ENCODE results near the gene RBM33. TPM values are rescaled to one million over a fixed set of nuclear protein-coding genes. Genes with fewer than 3 reads are reported as not detected.
A peak's percentile ranks its signal among the peaks of the same experiment; 100 is the strongest.

Gene RBM33
- total RNA-seq, 1 donor from 2014 or later = 75.2 TPM

GRCh38 chr7:155787171-155787851 lies 142.8 kb downstream of the RBM33 start:
- H3K4me1 Mint-ChIP-seq (ENCODE audit: low read depth) = no peaks in the 10 kb centered on the region
- peaks cover 8% of the 10 kb centered on the region for H3K36me3 Mint-ChIP-seq (ENCODE audit: low read depth)
- H3K27ac Mint-ChIP-seq = no peak overlapping the region
- intact Hi-C loops (cut with micrococcal nuclease) = no loop called here
- no peaks in the 10 kb centered on the region for H3K9me3 Mint-ChIP-seq
- DNase-seq (ENCODE audit: low spot score) = no peak
- H3K27me3 Mint-ChIP-seq (ENCODE audit: insufficient read depth) = peaks cover 26% of the 10 kb centered on the region
- H3K4me3 Mint-ChIP-seq = peak overlapping the region; percentile 22

GRCh38 chr7:155788616-155789000 lies 144.1 kb downstream of the RBM33 start:
- Mint-ChIP-seq H3K27me3 (ENCODE audit: insufficient read depth) (peaks cover 26% of the 10 kb centered on the region), H3K4me3 (no peak overlapping the region), H3K36me3 (ENCODE audit: low read depth) (peaks cover 5% of the 10 kb centered on the region), H3K4me1 (ENCODE audit: low read depth) (no peaks in the 10 kb centered on the region), H3K9me3 (no peaks in the 10 kb centered on the region), H3K27ac (no peak overlapping the region)
- no peak for DNase-seq (ENCODE audit: low spot score)
- intact Hi-C loops (cut with micrococcal nuclease) = no loop called here

GRCh38 chr7:155789001-155789725 lies 144.7 kb downstream of the RBM33 start:
- DNase-seq (ENCODE audit: low spot score) = no peak
- H3K4me1 Mint-ChIP-seq (ENCODE audit: low read depth) = no peaks in the 10 kb centered on the region
- no peak overlapping the region for H3K4me3 Mint-ChIP-seq
- no peak overlapping the region for H3K27ac Mint-ChIP-seq
- peaks cover 26% of the 10 kb centered on the region for H3K27me3 Mint-ChIP-seq (ENCODE audit: insufficient read depth)
- intact Hi-C loops (cut with micrococcal nuclease) = no loop called here
- H3K9me3 Mint-ChIP-seq = no peaks in the 10 kb centered on the region
- peaks cover 5% of the 10 kb centered on the region for H3K36me3 Mint-ChIP-seq (ENCODE audit: low read depth)

GRCh38 chr7:155790666-155791065 lies 146.2 kb downstream of the RBM33 start:
- H3K4me1 Mint-ChIP-seq (ENCODE audit: low read depth) = no peaks in the 10 kb centered on the region
- H3K36me3 Mint-ChIP-seq (ENCODE audit: low read depth) = peaks cover 2% of the 10 kb centered on the region
- intact Hi-C loops (cut with micrococcal nuclease) = no loop called here
- H3K27me3 Mint-ChIP-seq (ENCODE audit: insufficient read depth) = peaks cover 24% of the 10 kb centered on the region
- DNase-seq (ENCODE audit: low spot score) = no peak
- H3K27ac Mint-ChIP-seq = no peak overlapping the region
- H3K4me3 Mint-ChIP-seq = no peak overlapping the region
- no peaks in the 10 kb centered on the region for H3K9me3 Mint-ChIP-seq

GRCh38 chr7:155791214-155791737 lies 146.8 kb downstream of the RBM33 start:
- no peak overlapping the region for H3K27ac Mint-ChIP-seq
- no peak for DNase-seq (ENCODE audit: low spot score)
- no peaks in the 10 kb centered on the region for H3K4me1 Mint-ChIP-seq (ENCODE audit: low read depth)
- no peaks in the 10 kb centered on the region for H3K36me3 Mint-ChIP-seq (ENCODE audit: low read depth)
- H3K27me3 Mint-ChIP-seq (ENCODE audit: insufficient read depth) = peaks cover 21% of the 10 kb centered on the region
- H3K4me3 Mint-ChIP-seq = no peak overlapping the region
- no peaks in the 10 kb centered on the region for H3K9me3 Mint-ChIP-seq
- intact Hi-C loops (cut with micrococcal nuclease) = no loop called here

- Mint-ChIP-seq H3K9me3 (no peaks in the 10 kb centered on the region), H3K4me3 (no peak overlapping the region), H3K27me3 (ENCODE audit: insufficient read depth) (peaks cover 15% of the 10 kb centered on the region), H3K36me3 (ENCODE audit: low read depth) (no peaks in the 10 kb centered on the region), H3K4me1 (ENCODE audit: low read depth) (no peaks in the 10 kb centered on the region), H3K27ac (no peak overlapping the region)
- intact Hi-C loops (cut with micrococcal nuclease) = no loop called here
- DNase-seq (ENCODE audit: low spot score) = no peak
These were observed 147.4 kb downstream of the RBM33 start for GRCh38 chr7:155791836-155792235.

GRCh38 chr7:155792315-155792960 lies 148.0 kb downstream of the RBM33 start:
- Mint-ChIP-seq H3K9me3 (no peaks in the 10 kb centered on the region), H3K4me1 (ENCODE audit: low read depth) (no peaks in the 10 kb centered on the region), H3K4me3 (no peak overlapping the region), H3K27me3 (ENCODE audit: insufficient read depth) (peaks cover 14% of the 10 kb centered on the region), H3K36me3 (ENCODE audit: low read depth) (no peaks in the 10 kb centered on the region), H3K27ac (no peak overlapping the region)
- intact Hi-C loops (cut with micrococcal nuclease) = no loop called here
- no peak for DNase-seq (ENCODE audit: low spot score)

GRCh38 chr7:155792999-155793560 lies 148.6 kb downstream of the RBM33 start:
- Mint-ChIP-seq H3K9me3 (no peaks in the 10 kb centered on the region), H3K4me3 (no peak overlapping the region), H3K27me3 (ENCODE audit: insufficient read depth) (peaks cover 8% of the 10 kb centered on the region), H3K36me3 (ENCODE audit: low read depth) (no peaks in the 10 kb centered on the region), H3K4me1 (ENCODE audit: low read depth) (no peaks in the 10 kb centered on the region), H3K27ac (no peak overlapping the region)
- intact Hi-C loops (cut with micrococcal nuclease) = no loop called here
- DNase-seq (ENCODE audit: low spot score) = no peak

GRCh38 chr7:155793720-155794119 lies 149.3 kb downstream of the RBM33 start:
- H3K36me3 Mint-ChIP-seq (ENCODE audit: low read depth) = no peaks in the 10 kb centered on the region
- no peak overlapping the region for H3K4me3 Mint-ChIP-seq
- peaks cover 6% of the 10 kb centered on the region for H3K4me1 Mint-ChIP-seq (ENCODE audit: low read depth)
- H3K9me3 Mint-ChIP-seq = no peaks in the 10 kb centered on the region
- intact Hi-C loops (cut with micrococcal nuclease) = no loop called here
- no peak overlapping the region for H3K27ac Mint-ChIP-seq
- peaks cover 14% of the 10 kb centered on the region for H3K27me3 Mint-ChIP-seq (ENCODE audit: insufficient read depth)
- no peak for DNase-seq (ENCODE audit: low spot score)

- Mint-ChIP-seq H3K27me3 (ENCODE audit: insufficient read depth) (peaks cover 17% of the 10 kb centered on the region), H3K27ac (no peak overlapping the region), H3K4me1 (ENCODE audit: low read depth) (peaks cover 9% of the 10 kb centered on the region), H3K36me3 (ENCODE audit: low read depth) (no peaks in the 10 kb centered on the region), H3K4me3 (no peak overlapping the region), H3K9me3 (no peaks in the 10 kb centered on the region)
- no peak for DNase-seq (ENCODE audit: low spot score)
- intact Hi-C loops (cut with micrococcal nuclease) = no loop called here
These were observed 149.7 kb downstream of the RBM33 start for GRCh38 chr7:155794196-155794595.

GRCh38 chr7:155795401-155795800 lies 150.9 kb downstream of the RBM33 start:
- intact Hi-C loops (cut with micrococcal nuclease) = loop anchor here (5.0 kb wide), 1 partner anchor 1032 kb away; no protein-coding TSS in a partner anchor
- H3K4me3 Mint-ChIP-seq = no peak overlapping the region
- no peaks in the 10 kb centered on the region for H3K36me3 Mint-ChIP-seq (ENCODE audit: low read depth)
- no peak for DNase-seq (ENCODE audit: low spot score)
- no peaks in the 10 kb centered on the region for H3K9me3 Mint-ChIP-seq
- H3K4me1 Mint-ChIP-seq (ENCODE audit: low read depth) = peaks cover 9% of the 10 kb centered on the region
- H3K27me3 Mint-ChIP-seq (ENCODE audit: insufficient read depth) = peaks cover 27% of the 10 kb centered on the region
- no peak overlapping the region for H3K27ac Mint-ChIP-seq

- no peaks in the 10 kb centered on the region for H3K36me3 Mint-ChIP-seq (ENCODE audit: low read depth)
- H3K9me3 Mint-ChIP-seq = no peaks in the 10 kb centered on the region
- no peak overlapping the region for H3K4me3 Mint-ChIP-seq
- peaks cover 30% of the 10 kb centered on the region for H3K27me3 Mint-ChIP-seq (ENCODE audit: insufficient read depth)
- intact Hi-C loops (cut with micrococcal nuclease) = loop anchor here (5.0 kb wide), 1 partner anchor 1031 kb away; no protein-coding TSS in a partner anchor
- H3K27ac Mint-ChIP-seq = no peak overlapping the region
- DNase-seq (ENCODE audit: low spot score) = no peak
- peaks cover 9% of the 10 kb centered on the region for H3K4me1 Mint-ChIP-seq (ENCODE audit: low read depth)
These were observed 151.5 kb downstream of the RBM33 start for GRCh38 chr7:155795951-155796350.
